HG03196 (cell line): ENCODE results near the gene USP46.

Experiments
- ATAC-seq: cut with Tn5 transposase; IDR thresholded peaks from one replicate; pipeline ENCODE4 v1.9.1; 2021; ENCODE audit not compliant: unreplicated experiment

USP46 gene

GRCh38 chr4:52622564-52622963 is 36.5 kb downstream of the USP46 start:
- ATAC-seq: no peak

GRCh38 chr4:52621567-52621966 is 37.5 kb downstream of the USP46 start:
- no peak for ATAC-seq

- ATAC-seq: no peak
Measured at GRCh38 chr4:52619591-52619931, 39.5 kb downstream of the USP46 start.

- ATAC-seq: no peak
Measured at GRCh38 chr4:52618795-52619590, 40.1 kb downstream of the USP46 start.

- no peak for ATAC-seq
Measured at GRCh38 chr4:52617336-52618020, 41.6 kb downstream of the USP46 start.

- no peak for ATAC-seq
Measured at GRCh38 chr4:52614241-52614640, 44.9 kb downstream of the USP46 start.

GRCh38 chr4:52612341-52612740 is 46.8 kb downstream of the USP46 start:
- ATAC-seq: no peak

GRCh38 chr4:52611030-52611555 is 48.0 kb downstream of the USP46 start:
- ATAC-seq: no peak

GRCh38 chr4:52606726-52607125 is 52.4 kb downstream of the USP46 start:
- no peak for ATAC-seq

GRCh38 chr4:52606040-52606439 is 53.1 kb downstream of the USP46 start:
- ATAC-seq: no peak

GRCh38 chr4:52604215-52604614 is 54.9 kb downstream of the USP46 start:
- ATAC-seq: no peak

GRCh38 chr4:52600275-52600674 is 58.8 kb downstream of the USP46 start:
- no peak for ATAC-seq

- no peak for ATAC-seq
Measured at GRCh38 chr4:52595001-52595400, 64.1 kb downstream of the USP46 start.

GRCh38 chr4:52592287-52592686 is 66.8 kb downstream of the USP46 start:
- no peak for ATAC-seq

- no peak for ATAC-seq
Measured at GRCh38 chr4:52588771-52589591, 70.1 kb downstream of the USP46 start.

GRCh38 chr4:52588097-52588496 is 71.0 kb downstream of the USP46 start:
- no peak for ATAC-seq

GRCh38 chr4:52586069-52586468 is 73.0 kb downstream of the USP46 start:
- no peak for ATAC-seq

GRCh38 chr4:52585379-52585778 is 73.7 kb downstream of the USP46 start:
- ATAC-seq: no peak

- ATAC-seq: no peak
Measured at GRCh38 chr4:52579602-52580272, 79.4 kb downstream of the USP46 start.

GRCh38 chr4:52578951-52579350 is 80.2 kb downstream of the USP46 start:
- ATAC-seq: no peak

- no peak for ATAC-seq
Measured at GRCh38 chr4:52577624-52577962, 81.5 kb downstream of the USP46 start.
